NCI-H748 treated with DMSO at 0.1 percent for 48 hours (cell line): ENCODE results near the gene SCGB1C1.
"Not testable (repeated sequence)": the region's sequence is repeated elsewhere in the genome, so short reads cannot be mapped to it uniquely, and the experiment has no call there.

ENCODE experiments used
- DNase-seq: peaks from one replicate; lab custom pipeline; 2025; lab: John Stamatoyannopoulos, UW

The SCGB1C1 gene

GRCh38 chr11:192674-193128, at the start of gene SCGB1C1:
TSS of gene SCGB1C1 (plus strand) at chr11:193078. CDS start at chr11:193100, 22 bp downstream.
- not testable (repeated sequence) for DNase-seq

DNA sequence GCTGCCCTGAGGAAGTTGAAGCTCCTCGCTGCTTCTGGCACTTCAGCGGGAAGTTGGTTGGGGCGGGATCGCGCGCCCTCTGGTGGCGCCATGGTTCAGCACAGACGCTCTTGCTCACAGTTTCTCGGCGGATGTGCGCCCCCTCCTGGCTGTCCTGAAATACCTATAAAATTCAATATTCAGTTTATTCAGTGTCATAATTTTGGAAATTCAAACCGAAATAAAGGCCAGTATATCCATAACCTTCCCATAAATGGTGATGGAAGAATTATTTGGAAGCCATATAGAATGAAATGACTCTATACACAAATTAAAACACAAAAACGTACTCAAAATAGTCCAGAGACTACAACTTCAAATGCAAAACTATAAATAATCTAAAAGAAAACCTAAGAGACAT, 12.6 kb upstream of the SCGB1C1 start:
- not testable (repeated sequence) for DNase-seq

GRCh38 chr11:189200-189783, 3.6 kb upstream of the SCGB1C1 start:
- DNase-seq, result not testable (repeated sequence)

DNA sequence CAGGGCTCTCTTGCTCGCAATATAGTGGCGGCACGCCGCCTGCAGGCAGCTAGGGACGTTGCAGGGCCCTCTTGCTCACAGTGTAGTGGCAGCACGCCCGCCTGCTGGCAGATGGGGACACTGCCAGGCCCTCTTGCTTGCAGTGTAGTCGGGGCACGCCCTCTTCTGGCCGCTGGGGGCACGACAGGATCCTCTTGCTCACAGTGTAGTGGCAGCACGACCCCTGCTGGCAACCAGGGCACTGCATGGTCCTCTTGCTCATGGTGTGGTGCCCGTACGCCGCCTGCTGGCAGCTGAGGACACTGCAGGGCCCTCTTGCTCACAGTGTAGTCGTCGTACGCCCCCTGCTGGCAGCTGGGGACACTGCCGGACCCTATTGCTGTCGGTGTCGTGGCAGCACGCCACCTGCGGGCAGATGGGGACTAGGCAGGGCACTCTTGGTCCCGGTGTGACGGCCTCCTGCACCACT, 3.0 kb upstream of the SCGB1C1 start:
- DNase-seq, result not testable (repeated sequence)

DNA sequence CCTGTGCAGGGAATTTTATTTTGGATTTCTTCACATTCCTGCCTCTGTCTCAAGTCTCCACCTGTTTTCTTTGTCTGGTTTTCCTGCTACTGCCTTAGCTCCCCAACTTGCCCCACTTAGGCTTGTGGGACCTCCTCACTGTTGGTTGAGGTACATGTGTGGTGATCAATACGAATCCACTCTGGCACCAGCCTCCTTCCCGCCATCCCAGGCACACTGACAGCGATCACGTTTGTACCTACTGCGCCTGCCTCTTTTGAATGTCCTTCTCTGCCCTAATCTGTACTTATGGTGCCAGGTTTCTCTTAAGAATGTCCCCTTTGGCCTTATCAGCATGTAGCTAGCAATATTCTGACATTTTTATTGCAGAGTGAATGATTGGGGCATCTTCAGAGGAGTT, 2.3 kb upstream of the SCGB1C1 start:
- DNase-seq, result not testable (repeated sequence)

DNA sequence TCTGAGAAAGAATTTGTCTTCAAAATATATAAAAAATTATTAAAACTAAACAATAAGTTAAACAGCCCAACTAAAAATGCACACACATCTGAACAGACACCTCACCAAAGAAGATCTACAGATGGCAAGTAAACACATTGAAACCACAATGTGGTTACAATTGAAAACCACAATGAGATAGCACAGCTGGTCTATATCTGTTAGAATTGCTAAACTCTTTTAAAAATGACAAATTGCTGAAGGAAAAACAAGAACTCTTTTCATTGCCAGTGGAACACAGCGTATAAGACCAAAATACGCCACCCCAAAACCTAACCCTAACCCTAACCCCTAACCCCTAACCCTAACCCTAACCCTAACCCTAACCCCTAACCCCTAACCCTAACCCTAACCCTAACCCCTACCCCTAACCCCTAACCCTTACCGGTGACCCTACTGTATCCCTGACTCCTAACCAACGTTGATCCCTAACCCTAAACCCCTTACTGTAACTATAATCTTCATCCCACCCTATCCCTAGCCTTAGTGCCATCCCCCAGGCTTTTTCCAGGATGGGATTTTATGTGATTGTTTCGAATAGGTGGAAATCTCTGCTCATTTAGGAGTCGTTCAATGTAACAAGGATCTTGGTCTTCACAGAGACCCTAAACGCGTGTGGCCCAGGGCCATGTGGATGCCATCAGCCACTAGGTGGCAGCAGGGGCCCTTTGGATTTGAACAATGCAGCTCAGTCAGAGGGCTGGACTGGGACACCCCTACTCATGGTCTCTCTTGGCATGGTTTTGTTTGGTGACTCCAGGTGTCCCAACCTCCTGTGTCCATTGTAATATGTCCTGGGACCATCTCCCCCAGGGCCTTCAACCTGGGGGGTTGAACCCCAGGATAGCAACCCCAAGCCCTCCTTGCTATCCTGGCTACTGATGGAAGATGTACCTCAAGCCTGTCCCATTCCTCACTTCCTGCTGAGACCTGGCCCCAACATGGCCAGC, 1.1 kb upstream of the SCGB1C1 start:
- DNase-seq, result not testable (repeated sequence)

DNA sequence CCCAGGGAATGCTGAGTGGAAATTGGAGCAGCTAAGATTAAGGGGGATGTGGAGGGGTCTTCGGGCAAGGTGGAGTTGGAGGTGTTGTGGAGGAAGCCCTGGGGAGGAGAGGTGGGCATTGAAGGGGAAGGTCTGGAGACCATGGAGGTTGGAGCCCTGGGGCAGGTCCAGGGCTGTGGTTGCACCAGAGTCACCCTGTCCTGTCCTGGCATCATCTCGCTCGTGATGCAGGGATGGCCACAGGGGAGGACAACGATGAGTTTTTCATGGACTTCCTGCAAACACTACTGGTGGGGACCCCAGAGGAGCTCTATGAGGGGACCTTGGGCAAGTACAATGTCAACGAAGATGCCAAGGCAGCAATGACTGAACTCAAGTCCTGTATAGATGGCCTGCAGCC, 603 bp downstream of the SCGB1C1 start:
- not testable (repeated sequence) for DNase-seq

- no peak for DNase-seq
These were observed 4.2 kb downstream of the SCGB1C1 start for GRCh38 chr11:196786-197731.

DNA sequence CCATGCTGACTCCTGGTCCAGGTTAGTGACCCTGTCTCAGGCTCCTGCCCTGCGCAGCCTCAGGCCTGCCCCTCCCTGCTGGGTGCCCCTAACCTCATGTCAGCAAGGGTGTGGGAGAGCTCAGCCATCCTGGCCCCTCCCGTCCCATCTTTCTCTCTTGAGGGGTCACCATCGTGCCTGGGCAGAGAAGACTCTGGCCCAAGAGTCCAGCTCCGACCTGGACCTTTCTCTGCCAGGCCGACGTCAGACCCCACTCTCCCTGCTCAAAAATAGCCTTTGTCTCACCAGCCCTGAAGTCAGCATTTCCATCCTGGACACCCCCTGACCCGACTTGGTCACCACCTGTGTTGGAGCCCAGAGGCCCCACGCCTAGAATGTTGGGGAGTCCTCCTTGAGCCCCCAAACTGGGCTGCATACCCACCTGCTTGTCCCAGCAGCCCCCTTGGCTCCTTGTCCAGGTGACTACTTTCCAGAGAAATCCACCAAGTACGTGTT, 4.9 kb downstream of the SCGB1C1 start:
- no peak for DNase-seq

DNA sequence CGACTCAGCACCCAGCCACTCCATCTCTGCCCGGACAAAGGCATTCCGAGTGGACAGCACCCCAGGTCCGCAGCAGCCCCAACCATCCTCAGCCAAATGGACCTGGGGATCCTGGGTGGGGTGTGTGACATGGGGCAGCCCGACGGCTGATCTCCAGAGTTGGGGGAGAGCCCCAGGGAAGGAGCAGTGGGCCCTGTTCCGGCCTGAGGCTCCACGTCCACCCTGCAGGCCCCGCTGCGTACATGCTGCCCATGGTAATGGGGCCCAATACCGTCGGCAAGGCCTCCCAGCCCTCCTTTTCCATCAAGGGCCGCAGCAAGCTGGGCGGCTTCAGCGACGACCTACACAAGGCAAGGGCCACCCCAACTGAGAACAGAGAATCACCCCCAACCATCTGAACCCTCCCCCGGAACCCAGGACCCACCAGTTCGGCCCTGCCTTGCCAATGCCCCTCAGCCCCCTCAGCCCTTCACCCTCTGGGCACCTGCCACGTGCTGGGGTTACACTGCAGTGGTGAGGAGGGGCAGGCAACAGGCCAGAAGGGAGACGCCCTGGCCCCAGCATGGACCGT, 5.4 kb downstream of the SCGB1C1 start:
- no peak for DNase-seq

DNA sequence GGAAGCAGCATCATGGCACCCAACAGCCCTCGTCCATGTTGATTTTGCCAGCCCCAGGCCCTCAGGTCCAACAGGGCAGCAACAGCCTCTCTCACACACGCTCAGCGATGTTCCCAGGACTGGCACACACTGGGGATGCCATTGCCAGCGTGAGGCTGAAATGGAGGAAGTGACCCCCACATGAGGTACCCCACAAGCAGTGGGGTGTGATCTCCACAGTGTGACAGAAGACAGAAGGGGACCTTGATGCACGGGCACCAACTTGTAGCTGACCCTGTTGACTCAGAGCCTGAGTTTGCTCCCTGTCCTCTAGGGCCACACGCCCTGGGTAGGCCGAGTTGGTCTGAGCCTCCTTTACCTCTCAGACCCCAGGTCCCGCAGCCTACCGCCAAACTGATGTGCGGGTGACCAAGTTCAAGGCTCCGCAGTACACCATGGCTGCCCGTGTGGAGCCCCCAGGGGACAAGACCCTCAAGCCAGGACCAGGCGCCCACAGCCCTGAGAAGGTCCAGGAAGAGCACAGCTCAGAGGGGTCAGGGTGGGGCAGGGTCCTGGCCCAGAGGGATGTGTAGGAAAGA, 6.2 kb downstream of the SCGB1C1 start:
- DNase-seq, result no peak

GRCh38 chr11:199782-200181, 6.9 kb downstream of the SCGB1C1 start:
- DNase-seq, result no peak

DNA sequence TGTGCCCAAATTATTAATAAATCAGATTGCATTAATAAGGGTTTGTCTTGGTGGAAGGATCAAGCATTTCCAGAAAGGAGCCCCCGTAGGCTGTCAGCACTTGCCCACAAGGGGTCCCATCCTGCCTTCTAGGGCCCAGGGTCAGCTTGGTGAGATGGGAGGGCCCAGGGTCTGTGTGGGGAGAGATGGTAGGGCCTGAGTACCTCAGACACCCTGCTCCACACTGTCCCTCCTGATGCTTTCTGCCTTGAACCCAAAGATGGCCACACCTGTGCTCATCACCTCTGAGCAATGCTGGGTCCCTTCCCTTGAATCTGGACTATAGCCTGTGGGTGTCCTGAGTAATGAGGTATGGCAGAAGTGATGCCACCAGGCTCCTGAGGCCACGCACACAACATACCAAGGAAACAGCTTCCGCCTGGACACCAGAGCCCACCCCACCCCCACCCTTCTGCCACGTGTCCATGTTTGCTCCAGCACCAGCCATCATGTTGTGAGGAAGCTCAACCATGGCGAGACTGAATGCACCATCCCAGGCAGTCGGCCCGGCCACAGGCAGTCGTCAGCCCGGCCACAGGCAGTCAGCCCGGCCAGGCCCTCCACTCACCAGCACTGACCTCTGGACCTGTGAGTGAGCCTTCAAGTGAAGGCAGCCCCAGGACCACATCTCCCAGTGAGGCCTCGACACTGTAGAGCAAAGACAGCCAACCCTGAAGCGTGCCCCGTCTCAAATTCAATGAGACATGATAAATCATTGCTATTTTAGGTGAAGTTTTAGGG, 7.5 kb downstream of the SCGB1C1 start:
- DNase-seq, result no peak

GRCh38 chr11:201966-202365, 9.1 kb downstream of the SCGB1C1 start:
- no peak for DNase-seq

- DNase-seq, result no peak
These were observed 9.6 kb downstream of the SCGB1C1 start for GRCh38 chr11:202490-202889.

DNA sequence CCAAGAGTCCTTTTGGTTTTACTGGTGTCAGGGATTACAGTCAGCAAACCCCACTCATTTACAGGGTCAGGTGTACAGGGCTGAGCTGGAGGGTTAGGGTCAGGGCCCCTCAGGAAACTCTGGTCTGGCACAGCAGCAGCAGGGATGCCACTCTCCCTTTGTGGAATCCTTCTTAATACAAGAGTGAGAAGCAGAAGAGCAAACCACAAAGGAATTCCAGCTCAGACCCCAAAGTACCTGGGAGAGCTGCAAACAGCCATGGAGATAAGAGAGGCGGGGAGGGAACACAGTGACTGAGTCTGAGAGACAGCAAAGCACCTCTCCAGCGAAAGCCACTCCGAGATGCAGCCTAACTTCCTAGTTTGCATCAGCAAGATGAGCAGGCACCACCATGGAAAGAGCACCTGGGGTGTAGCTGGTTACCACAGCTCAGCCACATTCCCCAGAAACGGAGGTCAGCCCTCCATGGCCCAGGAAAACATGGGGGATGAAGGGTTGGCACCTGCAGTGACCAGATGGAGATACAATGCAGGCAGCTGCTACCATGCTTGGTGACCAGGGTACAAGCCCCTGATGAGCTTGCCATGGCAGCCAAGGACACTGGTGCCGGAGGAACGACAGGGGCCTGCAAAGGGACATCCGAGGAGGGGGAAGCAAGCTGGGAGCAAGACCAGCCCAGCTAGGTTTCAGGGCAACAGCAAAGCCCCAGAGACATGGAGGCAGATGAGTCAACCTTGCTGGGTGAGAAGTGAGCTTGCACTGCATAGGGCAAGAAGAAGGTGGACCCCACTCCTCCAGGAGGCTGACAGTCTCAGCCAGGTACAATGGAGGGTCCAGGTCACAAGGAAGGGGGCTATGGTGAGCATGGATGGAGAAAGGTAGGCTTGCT, 10.4 kb downstream of the SCGB1C1 start:
- DNase-seq, result no peak

DNA sequence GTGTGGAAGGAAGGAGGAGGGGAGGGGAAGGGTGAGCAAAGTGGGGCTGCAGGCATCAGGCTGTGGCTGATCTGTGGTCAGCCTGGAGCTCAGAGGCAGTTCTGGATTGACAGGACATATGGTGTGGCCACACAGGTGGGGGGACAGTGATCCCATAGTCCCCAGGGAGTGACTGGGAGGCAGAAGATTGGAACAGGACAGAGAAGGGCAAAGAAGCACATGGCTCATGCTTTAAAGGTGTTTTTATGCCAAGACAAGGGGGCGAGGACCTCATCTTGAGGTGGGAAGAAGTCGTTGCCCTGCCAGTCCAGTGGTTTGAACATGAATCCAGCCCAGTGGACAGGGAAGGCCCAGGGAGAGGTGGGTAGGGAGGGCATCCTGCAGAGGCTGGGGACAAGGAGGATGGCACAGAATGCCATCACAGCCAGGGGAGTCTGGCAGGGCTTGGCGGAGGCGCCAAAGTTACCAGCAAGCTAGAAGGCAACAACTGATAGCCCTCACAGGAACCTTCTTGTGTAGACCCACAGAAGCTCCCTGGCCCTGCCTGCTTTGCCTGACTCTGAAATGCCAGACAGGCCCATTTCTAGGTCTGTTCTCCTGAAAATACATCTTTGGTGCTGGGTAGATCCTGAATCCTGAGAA, 11.2 kb downstream of the SCGB1C1 start:
- DNase-seq, result no peak

- DNase-seq, result no peak
These were observed 11.8 kb downstream of the SCGB1C1 start for GRCh38 chr11:204587-205109.
